Activated T-cell treated with anti-CD3 and anti-CD28 coated beads, Interleukin-2, amount 50 U/mL, for 1 hour (primary cell): Measurements from ENCODE around the gene PTPRN2.
"Not testable (repeated sequence)": the region's sequence is repeated elsewhere in the genome, so short reads cannot be mapped to it uniquely, and the experiment has no call there.

Experiments used
- DNase-seq: peaks from one replicate; pipeline ENCODE4 v3.0.0-alpha.2; 2020

PTPRN2 gene

DNA sequence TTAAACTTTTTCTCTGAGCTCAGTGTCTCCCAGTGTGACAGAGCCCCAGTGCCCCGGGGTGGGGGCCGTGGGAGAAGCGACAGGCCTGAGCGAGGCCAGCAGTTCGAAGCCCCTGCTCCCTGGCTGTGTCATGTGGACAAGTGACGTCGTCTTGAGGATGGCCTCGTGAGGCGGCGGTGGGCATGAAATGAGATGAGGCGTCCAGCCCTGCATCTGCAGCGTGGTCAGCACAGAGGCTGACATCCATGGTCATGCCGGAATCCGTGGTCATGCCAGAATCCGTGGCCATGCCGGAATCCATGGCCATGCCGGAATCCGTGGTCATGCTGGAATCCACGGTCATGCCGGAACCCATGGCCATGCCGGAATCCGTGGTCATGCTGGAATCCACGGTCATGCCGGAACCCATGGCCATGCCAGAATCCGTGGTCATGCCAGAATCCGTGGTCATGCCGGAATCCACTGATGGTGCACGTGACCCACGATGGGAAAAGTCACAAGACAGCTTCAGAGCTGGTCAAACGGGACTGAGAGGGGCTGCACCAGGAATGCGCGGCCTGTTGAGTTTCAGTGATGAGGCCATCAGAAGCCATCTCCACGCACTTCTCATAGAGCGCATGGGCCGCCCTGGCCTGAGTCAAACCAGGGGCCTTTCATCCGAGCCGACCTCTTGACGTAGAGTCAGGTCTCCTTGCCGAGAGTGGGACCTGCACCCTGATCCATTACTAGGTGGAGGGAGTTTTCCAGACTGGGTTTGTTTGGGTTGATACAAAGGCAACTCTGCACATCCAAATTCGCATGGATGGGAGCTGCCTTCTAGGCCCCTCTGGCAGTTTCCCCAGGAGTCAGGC lies 342.5 kb downstream of the PTPRN2 start:
- DNase-seq = no peak

DNA sequence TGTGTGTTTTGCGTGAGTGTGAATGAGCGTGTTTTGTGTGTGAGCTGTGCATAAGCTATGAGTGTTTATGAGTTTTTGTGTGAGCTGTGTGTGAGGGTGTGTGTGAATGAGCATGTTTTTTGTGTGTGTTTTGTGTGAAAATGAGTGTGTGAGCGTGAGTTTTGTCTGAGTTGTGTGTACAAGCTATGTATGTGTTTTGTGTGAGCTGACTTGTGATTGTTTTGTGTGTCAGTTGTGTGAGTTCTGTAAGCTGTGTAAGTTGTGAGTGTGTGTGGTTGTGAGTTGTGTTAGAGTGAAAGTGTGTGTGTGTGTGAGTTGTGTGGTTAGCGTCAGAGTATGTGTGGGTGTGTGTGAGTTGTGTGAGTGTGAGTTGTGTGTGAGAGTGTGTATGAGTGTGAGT lies 343.2 kb downstream of the PTPRN2 start:
- DNase-seq = no peak

GRCh38 chr7:158241919-158242318 lies 345.7 kb downstream of the PTPRN2 start:
- no peak for DNase-seq

DNA sequence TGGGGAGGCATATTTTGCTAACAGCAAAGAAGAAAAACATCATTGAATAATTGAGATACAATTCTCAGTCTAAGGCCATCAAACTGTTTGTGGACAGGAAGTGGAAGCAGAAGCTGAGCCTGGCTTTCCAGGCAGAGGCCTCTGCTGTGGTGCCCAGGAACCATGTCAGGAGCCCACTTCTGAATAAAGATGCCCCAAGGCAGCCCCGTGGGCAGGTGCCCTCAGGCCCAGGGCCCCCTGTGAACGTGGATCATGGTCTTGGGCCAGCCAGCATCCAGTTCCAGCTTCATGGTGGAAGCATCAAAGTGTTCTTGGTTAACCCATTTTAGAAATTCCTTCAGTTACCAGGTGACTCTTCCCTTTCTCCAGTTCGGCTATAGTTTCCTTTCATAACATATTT lies 346.8 kb downstream of the PTPRN2 start:
- no peak for DNase-seq

GRCh38 chr7:158239290-158239981 lies 348.2 kb downstream of the PTPRN2 start:
- no peak for DNase-seq

GRCh38 chr7:158238616-158239289 lies 348.9 kb downstream of the PTPRN2 start:
- no peak for DNase-seq

DNA sequence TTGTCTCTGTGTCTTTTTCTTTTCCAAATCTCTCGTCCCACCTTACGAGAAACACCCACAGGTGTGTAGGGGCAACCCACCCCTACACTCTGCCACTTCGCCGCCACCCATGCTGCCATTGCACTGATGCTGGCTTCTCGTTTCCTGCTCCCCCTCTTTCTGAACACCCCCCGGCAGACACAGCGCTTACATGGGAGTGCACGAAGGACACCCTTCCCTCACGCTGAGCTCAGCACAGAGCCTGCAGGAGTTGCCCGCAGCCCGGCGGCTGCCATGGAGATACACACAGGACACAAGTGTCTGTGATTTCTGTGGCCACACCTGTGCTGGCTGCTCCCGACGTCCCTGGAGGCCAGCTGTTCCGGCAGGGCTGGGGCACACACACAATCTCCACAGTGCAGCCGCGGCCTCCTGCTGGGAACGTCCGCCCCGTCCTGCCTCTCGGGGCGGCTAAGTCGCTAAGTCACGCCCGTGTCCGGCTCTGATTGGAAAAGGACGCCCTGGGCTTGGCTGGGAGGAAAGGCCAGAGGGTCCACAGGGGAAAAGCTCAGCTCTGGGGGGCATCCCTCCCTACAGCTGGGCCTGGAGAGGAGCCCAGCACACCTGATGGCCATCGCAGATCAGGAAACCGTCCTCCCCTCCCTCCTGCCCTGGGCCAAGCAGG lies 349.8 kb downstream of the PTPRN2 start:
- DNase-seq = no peak

DNA sequence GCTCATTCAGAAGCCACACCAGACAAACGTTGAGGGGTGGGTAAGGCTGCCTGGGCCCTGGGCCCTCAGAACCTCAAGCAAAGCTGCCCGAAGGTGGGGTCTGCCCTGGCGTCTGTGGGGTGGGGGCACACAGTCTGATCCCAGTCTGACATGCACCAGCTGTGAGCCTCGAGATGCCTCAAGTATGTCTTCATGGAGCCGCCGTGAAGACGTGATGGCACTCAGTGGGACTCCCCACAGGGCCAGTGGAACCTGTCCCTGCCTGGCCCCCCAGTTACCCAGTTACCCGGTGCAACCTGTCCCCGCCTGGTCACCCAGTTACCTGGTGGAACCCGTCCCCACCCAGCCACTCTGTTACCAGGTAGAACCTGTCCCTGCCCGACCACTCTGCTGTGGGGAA lies 351.2 kb downstream of the PTPRN2 start:
- DNase-seq = no peak

DNA sequence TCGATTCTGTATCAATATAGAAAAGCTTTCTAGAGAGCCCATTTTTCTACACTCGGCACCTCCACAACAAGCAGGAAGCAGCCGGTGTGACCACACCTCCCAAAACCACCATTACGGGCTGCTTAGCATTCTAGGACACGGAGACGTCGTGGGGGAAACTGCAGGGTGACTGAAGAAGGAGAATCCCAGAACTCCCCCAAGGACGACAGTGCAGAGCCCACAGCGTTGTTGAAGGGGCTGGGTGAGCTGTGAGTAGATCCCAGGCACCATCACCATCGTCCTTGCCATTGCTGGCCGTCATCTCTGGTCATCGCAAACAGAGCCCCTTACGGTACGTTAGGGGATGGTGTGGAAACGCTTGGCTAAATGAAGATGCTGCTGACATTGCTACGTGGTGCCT lies 351.8 kb downstream of the PTPRN2 start:
- no peak for DNase-seq

GRCh38 chr7:158229945-158230344 lies 357.7 kb downstream of the PTPRN2 start:
- no peak for DNase-seq

DNA sequence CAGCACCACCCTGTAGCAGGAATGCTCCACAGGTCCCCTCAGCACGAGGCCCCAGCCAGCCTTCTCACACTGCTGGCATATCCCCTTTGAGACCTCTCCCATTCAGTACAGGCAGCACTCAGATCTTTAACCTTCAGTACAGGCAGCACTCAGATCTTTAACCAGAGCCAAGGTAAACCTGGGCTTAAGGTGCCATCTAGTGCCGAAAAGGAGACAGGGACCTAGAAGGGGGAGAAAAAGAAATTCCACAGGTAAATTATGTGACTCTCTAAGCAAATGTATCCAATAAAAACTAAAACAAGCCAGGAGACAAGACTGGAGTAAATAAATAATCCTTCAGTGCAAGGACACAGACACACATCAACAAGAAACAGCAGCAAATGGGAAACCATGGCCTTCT lies 358.6 kb downstream of the PTPRN2 start:
- no peak for DNase-seq

GRCh38 chr7:158228131-158228530 lies 359.5 kb downstream of the PTPRN2 start:
- DNase-seq = no peak

GRCh38 chr7:158227258-158227984 lies 360.2 kb downstream of the PTPRN2 start:
- DNase-seq = no peak

- DNase-seq = no peak
These were observed 371.4 kb downstream of the PTPRN2 start for GRCh38 chr7:158216198-158216597.

DNA sequence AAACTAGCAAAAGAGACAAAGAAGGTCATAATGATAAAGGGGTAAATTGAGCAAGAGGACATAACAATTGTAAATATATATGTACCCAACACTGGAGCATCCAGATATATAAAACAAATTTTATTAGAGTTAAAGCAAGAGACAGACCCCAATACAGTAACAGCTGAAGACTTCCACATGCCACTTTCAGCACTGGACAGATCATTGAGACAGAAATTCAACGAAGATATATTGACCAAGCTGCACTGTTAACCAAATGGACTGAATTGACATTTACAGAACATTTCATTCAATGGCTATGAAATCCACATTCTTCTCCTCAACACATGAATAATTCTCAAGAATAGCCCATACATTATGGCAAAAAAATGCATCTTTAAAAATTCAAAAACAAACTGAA lies 378.2 kb downstream of the PTPRN2 start:
- DNase-seq = no peak

DNA sequence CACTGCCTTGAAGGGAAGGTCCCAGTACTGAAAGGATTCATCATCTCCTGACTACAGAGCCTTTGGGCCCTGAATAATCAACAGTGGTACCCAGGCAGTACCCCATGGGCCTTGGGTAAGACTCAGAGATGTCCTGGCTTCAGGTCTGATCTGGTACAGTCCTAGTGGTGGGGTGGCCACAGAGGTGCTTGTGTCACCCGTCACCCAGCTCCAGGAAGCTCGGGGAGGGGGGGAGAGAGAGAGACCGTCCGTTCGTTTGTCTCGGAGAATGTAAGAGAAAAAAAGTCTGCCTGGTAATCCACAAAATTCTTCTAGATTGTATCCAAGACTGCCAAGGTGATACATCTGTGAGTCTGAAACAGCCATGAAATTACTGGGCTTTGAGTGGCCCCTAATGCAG lies 381.3 kb downstream of the PTPRN2 start:
- no peak for DNase-seq

DNA sequence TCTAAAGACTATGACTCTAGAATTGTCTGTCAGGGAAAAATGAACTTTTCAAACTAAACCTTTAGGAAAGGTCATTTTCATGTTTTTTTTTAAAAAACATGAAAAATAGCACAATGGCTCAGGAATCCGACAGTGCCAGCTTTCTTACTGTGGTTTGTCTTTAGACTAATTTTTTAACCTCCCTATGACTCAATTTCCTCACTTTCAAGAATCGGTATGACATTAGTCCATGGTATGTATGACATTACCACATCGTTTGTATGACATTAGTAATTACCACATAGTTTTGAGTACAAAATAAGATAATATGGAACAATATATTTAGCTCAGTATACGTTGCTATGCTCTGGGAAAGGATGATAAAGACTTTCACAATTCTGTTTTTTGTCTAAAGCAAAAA lies 383.2 kb downstream of the PTPRN2 start:
- DNase-seq = no peak

- not testable (repeated sequence) for DNase-seq
These were observed 383.7 kb downstream of the PTPRN2 start for GRCh38 chr7:158203948-158204347.

GRCh38 chr7:158194365-158194900 lies 393.2 kb downstream of the PTPRN2 start:
- DNase-seq = no peak

DNA sequence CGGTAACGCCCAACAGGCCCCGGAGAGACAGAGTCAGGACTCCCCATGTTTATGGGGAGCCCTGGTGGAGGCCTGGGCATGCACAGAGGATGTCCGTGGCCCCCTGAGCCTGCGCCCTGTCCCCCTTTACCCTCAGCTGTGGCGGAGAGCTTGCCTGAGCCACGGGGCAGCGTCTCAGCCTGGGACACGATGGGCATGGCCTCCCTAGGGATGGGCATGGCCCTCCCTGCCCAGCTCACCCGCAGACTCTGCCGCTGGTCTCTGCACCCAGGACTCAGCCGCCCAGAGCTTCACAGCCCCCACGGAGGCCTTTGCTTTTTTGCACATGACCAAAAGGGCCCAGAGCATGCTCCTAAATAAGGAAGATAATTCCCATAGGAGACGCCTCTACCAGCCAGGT lies 394.2 kb downstream of the PTPRN2 start:
- no peak for DNase-seq

DNA sequence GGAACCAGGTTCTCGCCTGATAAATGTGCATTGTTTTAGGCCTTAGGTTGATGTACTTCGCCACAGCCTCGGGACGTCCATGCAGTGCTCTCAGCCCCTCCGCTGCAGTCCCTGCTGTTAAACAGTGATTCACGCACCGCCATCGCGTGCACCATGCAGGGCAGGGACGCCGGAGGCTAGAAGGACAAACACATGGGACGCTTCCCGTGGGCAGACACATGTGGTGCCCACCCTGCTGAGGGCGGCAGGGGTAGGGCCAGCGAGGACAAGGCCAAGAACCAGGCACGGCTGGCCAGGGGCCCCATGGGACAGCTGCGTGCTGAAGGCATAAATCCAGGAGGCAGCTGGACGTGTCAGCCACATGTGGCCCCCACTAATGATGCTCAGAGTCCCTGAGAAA lies 394.7 kb downstream of the PTPRN2 start:
- no peak for DNase-seq

DNA sequence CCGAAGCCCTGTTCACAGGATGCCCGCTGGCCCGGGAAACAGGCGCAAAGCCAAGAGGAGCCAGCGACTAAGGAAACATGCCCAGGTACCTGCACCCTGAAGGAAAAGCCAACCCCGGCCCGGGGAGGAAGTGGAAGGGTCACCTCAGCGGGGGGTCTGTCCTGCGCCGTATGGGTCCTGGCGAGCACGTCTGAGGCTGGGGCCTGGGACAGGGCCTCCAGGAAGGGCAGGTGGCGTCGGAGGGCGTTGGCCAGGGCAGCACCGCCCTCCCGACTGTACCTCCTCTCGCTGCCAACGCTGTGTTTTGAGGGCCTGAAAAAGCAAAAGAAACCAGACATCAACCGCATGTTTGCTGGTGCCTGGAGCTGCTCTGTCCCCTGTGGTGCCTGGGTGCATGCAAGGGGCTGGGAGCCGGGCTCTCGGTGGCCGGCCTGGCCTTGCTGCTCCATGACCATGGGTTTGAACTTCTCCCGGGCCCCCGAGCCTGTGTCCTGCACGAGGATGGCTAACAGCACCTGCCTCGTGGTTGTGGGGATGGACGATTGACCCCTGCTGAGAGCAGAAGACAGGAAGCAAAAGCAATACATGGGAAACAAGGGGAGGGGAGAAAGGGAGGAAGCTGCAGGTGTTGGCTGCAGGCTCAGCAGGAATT lies 395.3 kb downstream of the PTPRN2 start:
- DNase-seq = no peak
